ENCODE measurements around the gene ST6GALNAC3. TPM values are rescaled to one million over a fixed set of nuclear protein-coding genes. Genes with fewer than 3 reads are reported as not detected.

ST6GALNAC3 gene
- total RNA-seq, 4 donors from 2014 or later, result 9.7 to 34.0 (median 14.1) TPM

GRCh38 chr1:76191561-76191960, 117.0 kb downstream of the ST6GALNAC3 start:
- DNase-seq (ENCODE audit: low spot score) (no peak), ATAC-seq (ENCODE audit: low FRiP score) (no peak)
- TF ChIP-seq, protein P1, sequence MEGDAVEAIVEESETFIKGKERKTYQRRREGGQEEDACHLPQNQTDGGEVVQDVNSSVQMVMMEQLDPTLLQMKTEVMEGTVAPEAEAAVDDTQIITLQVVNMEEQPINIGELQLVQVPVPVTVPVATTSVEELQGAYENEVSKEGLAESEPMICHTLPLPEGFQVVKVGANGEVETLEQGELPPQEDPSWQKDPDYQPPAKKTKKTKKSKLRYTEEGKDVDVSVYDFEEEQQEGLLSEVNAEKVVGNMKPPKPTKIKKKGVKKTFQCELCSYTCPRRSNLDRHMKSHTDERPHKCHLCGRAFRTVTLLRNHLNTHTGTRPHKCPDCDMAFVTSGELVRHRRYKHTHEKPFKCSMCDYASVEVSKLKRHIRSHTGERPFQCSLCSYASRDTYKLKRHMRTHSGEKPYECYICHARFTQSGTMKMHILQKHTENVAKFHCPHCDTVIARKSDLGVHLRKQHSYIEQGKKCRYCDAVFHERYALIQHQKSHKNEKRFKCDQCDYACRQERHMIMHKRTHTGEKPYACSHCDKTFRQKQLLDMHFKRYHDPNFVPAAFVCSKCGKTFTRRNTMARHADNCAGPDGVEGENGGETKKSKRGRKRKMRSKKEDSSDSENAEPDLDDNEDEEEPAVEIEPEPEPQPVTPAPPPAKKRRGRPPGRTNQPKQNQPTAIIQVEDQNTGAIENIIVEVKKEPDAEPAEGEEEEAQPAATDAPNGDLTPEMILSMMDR (IDR thresholded peaks at IDR 0.05), result no peak

DNA sequence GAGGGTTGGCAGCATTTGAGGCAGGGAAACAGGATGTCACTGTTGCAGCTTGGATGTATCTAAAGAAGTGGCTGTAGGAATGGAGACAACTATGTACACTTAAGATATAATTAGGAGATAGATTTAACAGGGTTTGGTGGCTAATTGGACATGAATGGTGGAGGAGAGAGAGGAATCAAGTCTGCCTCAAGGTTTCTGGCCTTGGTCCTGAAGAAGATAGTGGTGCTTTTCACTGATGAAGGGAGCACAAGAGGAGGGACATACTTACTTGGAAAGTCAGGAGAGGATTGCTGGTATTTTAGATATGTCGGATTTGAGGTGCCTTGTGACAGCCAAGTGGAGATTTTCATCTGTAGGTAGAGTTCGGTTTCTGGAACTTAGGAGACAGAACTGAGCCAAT, 123.9 kb downstream of the ST6GALNAC3 start:
- no peak for ATAC-seq (ENCODE audit: low FRiP score)
- TF ChIP-seq, protein P1 (IDR thresholded peaks at IDR 0.05), result no peak
- DNase-seq (ENCODE audit: low spot score), result no peak

GRCh38 chr1:76202670-76203069, 128.1 kb downstream of the ST6GALNAC3 start:
- DNase-seq (ENCODE audit: low spot score) (no peak), ATAC-seq (ENCODE audit: low FRiP score) (no peak)
- TF ChIP-seq, protein P1 (IDR thresholded peaks at IDR 0.05), result no peak

DNA sequence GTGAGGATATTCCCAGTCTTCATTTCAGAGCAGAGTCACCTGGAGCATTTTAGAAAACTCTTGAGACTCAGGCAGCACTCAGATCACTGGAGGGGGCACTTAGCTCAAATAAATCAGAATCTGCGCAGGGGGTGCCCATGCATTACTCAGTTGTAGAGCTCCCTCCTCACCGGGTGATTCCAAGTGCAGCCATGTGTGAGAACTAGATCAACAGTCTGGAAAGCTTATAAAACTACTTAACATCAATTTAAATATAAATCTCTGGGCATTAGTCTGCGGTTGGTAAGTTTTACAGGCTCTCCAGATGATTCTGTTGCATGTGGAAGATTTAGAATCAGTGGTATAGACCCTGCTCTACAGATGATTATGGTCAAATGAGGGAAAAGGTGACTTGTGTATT, 128.6 kb downstream of the ST6GALNAC3 start:
- DNase-seq (ENCODE audit: low spot score), result no peak
- no peak for ATAC-seq (ENCODE audit: low FRiP score)
- TF ChIP-seq, protein P1 (IDR thresholded peaks at IDR 0.05), result no peak

DNA sequence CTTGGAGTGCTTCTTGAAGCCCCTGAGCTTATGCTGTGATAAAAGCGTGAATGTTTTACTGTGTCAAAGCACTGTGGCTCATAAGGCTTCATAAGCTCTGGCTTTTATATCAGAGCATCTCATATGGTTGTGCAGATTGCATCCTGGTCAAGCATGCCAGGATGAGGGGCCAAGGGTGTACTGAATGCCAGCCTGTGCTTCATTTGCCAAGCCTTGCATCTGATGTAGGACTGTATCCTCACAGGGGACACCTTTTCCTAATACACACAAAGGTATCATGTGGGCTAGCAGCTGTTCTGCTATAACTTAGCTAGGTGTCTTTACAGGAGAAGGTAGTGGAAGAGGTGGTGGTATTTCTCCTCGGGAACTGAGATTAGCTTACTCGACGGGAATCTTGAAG, 134.7 kb downstream of the ST6GALNAC3 start:
- ATAC-seq (ENCODE audit: low FRiP score) (no peak), DNase-seq (ENCODE audit: low spot score) (no peak)
- TF ChIP-seq, protein P1 (IDR thresholded peaks at IDR 0.05), result no peak

GRCh38 chr1:76209648-76210047, 135.1 kb downstream of the ST6GALNAC3 start:
- no peak for DNase-seq (ENCODE audit: low spot score)
- TF ChIP-seq, protein P1 (IDR thresholded peaks at IDR 0.05), result no peak
- ATAC-seq (ENCODE audit: low FRiP score), result no peak

DNA sequence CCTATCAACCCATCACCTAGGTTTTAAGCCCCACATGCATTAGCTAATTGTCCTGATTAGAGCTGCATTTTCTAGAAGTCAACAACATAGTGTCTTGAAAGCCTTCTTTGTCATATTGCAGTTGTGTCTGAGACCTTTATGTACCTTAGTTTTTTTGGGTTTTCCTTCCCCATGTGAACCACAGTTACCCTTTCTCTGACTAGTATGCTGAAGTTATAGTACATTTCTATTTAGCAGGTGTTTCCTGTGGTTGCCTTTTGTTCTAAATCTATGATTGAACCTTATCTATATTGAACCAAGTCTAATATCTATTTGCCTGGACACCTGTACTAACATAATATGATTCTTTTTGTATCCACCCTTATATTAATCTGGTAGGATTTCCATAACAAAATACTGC, 135.6 kb downstream of the ST6GALNAC3 start:
- no peak for DNase-seq (ENCODE audit: low spot score)
- ATAC-seq (ENCODE audit: low FRiP score), result no peak
- TF ChIP-seq, protein P1 (IDR thresholded peaks at IDR 0.05), result no peak

Measured in omental fat pad (tissue), 4 donors.